Measurements from ENCODE around the gene SPATA31A6. TPM values are rescaled to one million over a fixed set of nuclear protein-coding genes. Genes with fewer than 3 reads are reported as not detected.
"Not testable (repeated sequence)": the region's sequence is repeated elsewhere in the genome, so short reads cannot be mapped to it uniquely, and the experiment has no call there.

Gene SPATA31A6
- total RNA-seq, result not detected
- long read RNA-seq, result 0 reads

DNA sequence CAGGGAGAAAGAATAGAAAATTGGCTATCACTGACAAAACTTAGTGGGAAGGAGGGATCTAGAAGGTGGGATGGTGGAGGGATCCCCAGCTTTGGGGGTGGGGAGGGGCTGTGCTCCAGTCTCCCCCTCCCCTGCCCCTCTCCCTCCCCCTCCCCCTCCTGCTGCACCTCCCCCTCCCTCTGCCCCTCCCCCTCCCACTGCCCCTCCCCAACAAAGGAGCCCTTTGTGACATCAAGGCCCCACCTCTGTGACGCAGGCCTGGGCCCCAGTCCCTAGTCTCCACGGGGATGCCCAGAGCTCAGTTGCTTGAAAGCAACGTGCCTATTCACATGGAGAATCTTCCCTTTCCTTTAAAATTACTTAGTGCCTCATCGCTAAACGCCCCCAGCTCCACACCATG lies at the start of gene SPATA31A6:
TSS of gene SPATA31A6 (plus strand) at position 301 of the 400 bp plus-strand sequence. CDS start at position 330, 29 bp downstream.
- DNase-seq; ATAC-seq; intact Hi-C loops (cut with DNase I): not testable (repeated sequence)

DNA sequence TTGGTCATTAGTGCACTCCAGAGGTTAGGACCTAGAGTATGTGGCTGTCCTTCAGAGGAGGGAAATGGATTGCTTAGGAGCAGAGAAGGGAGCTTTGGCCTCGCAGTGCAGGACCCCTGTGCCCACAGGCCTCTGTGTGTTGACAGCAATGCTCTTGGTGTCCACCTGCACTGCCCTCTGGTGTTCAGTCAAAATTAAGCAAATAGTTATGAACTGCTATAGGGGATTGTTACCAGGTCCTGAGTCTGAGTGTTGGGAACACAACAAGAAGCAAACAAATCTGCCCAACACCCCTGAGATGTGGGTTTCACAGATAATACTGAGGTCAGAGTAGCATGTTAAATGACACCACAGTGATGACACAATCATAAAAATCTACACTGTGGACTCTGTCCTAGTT lies 23.2 kb upstream of the SPATA31A6 start:
- ATAC-seq; DNase-seq; intact Hi-C loops (cut with DNase I): not testable (repeated sequence)

DNA sequence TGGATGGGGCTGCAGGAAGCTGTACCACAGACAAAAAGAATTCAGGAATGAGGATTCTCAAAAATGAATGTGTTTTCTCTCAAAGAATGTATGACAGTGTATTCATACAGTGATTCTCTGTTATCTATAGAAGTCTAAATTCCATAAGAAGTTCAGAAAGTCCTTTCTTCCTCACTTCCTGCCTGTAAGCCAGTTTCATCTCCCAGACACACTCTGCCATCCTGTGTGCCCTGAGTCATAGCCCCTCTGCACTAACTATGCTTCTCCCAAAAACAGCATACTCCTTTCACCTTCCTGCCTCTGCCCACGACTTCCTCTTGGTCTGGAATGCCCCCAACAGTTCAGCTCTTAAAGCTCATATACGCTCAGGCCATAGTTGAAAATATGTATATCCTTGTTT lies 36.4 kb downstream of the SPATA31A6 start:
- intact Hi-C loops (cut with DNase I); DNase-seq; ATAC-seq: not testable (repeated sequence)

DNA sequence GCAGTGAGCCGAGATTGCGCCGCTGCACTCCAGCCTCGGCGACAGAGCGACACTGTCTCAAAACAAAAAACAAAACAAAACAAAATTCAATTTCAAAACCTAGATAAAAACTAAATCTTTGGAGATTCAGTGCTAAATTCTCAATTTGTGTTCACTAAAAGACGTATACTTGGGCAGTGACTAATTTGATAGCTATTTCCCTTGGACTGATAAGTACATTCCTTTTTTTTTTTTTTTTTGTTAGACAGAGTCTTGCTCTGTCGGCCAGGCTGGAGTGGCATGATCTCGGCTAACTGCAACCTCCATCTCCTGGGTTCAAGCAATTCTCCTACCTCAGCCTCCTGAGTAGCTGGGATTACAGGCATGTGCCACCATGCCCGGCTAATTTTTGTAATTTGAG lies 39.8 kb downstream of the SPATA31A6 start:
- ATAC-seq; intact Hi-C loops (cut with DNase I); DNase-seq: not testable (repeated sequence)

DNA sequence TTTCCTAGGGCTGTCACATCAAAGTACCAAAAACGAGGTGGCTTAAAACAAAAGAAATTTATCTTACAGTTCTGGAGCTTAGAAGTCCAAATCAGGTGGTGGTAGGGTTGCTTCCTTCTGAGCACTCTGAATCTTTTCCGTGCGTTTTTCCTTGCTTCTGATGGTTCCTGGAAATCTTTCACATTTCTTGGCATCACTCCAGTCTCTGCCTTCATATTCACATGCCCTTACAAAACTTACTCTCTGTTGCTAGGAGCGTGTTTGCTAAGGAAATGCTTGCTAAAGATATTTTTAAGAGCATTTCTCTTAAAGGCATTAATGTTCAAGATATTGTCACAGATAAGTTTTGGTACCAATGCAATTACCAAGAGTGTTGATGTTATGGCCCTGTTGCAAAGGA lies 49.6 kb downstream of the SPATA31A6 start:
- ATAC-seq; intact Hi-C loops (cut with DNase I); DNase-seq: not testable (repeated sequence)

DNA sequence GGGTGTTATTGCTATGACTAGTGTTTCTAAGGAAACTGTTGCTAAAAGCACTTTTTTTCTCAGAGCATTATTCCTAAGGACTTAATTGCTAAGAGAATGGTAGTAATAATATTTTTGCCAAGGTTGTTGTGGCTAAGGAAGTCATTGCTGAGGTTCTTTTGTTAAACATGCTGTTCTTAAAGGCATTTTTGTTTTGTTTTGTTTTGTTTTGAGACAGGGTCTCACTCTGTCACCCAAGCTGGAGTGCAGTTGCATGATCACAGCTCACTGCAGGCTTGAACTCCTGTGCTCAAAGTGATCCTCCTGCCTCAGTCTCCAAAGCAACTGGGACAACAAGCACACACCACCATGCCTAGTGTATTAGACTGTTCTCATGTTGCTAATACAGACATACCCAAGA lies 51.2 kb downstream of the SPATA31A6 start:
- ATAC-seq; DNase-seq; intact Hi-C loops (cut with DNase I): not testable (repeated sequence)

DNA sequence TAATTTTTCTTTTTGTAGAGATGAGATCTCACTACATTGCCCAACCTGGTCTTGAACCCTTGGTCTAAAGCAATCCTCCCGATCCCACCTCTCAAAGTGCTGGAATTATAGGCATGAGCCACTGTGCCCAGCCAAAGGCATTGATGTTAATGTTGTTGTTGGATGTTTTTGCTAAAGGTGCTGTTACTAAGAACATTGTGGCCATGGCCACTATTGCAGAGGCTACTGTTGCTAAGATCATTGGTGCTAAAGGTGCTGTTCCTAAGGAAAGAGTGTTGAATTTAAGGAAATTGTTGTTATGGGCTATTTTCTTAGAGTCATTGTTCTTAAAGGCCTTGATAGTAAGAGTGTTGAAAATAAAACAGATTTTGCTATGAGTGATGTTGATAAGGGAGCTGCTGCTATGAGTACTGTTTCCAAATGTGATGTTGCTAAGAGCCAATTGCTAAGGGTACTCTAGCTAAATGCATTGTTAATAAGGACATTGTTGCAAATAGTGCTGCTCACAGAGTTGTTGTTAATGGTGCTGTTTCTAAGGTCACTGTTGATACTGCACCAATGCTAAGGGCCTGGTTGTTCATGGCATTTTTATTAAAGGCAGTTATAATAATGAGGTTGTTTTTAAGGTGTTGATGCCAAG lies 52.0 kb downstream of the SPATA31A6 start:
- intact Hi-C loops (cut with DNase I); DNase-seq: not testable (repeated sequence)
- peak; percentile 30 to 62 for ATAC-seq

DNA sequence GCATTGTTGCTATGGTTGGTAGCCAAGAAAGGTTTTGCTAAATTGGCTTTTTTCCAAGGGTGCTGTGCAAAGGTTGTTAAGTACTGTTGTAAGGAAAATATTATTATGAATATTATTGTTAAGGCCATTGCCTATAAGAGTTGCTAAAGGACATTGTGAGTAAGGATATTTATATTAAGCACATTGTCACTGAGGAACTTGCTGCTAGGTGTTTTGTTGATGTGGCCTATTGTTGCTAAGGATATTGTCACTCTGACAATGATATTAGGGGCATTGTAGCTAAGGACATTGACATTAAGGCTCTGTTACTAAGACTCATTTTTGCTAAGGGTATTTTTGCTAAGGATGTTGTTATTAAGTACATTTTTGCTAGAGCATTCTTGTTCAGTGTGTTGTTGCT lies 52.6 kb downstream of the SPATA31A6 start:
- DNase-seq; intact Hi-C loops (cut with DNase I); ATAC-seq: not testable (repeated sequence)

DNA sequence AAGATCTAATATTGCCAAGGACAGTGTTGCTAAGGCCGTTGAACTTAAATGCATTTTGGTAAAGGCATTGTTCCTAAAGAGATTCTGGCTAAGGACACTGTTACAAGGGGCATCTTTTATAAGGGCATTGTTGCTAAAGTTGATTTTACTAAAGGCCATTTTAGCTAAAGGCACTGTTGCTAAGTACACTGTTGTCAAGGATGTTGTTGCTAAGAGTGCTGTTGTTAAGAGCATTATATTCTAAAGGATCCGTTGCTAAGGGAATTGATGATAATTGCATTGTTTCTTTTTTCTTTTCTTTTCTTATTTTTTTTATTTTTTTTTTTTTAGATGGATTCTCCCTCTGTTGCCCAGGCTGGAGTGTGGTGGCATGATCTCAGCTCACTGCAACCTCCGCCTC lies 53.9 kb downstream of the SPATA31A6 start:
- ATAC-seq; DNase-seq; intact Hi-C loops (cut with DNase I): not testable (repeated sequence)

DNA sequence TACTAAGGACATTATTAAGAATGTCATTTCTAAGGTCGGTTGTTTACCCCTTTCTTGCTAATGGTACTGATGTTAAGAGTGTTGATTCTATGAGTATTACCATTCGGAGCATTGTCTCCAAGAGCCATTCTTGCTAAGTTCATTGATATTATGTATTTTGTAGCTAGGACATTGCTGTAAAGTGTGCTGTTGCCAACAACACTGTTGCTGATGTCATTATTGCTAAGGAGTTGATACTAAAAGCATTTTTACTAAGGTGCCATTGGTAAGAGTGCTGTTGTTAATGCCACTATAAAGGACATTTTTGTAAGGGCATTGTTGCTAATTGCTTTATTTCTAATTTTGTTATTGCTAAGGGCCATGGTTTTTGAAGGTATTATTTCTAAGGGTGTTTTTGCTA lies 55.4 kb downstream of the SPATA31A6 start:
- intact Hi-C loops (cut with DNase I); ATAC-seq; DNase-seq: not testable (repeated sequence)

Other genes with a start within 250 kb of the SPATA31A6 start
- gene CNTNAP3B, start 54.2 kb upstream of the SPATA31A6 start, total RNA-seq, result 10 to 100 TPM; 15.4 to 17.7 TPM

Measured in left cardiac atrium (tissue), 4 donors.